ENCODE data around the gene ADAMTS17.

Gene ADAMTS17

DNA sequence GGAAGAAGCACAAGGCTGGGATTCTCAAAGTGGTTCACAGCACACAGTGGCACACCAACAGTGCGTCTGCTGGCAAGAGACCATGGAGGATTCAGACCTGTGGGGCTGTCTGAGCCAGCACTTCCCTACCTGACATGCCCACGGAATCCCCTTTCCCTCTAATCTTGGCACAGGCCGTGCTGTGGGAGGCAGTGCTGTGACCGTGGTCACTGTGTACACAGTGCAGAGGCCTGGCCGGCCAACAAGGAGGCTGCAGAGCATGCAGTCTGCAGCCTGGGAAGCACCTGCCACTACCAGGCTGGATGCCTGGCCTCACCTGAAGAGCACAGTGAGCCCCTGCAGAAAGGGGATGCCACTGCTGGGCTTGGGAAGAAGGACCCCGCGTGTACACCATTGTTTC is 307.6 kb downstream of the ADAMTS17 start:
- no peak overlapping the region for H3K4me3 ChIP-seq (ENCODE audit: low read depth, low read length)
- H3K27me3 ChIP-seq (ENCODE audit: control insufficient read depth, insufficient read depth, low read length): no peaks in the 10 kb centered on the region
- H3K4me1 ChIP-seq (ENCODE audit: control insufficient read depth, insufficient read depth, low read length): no peaks in the 10 kb centered on the region
- no peak overlapping the region for H3K9ac ChIP-seq (ENCODE audit: low read length)
- no peak overlapping the region for H3K27ac ChIP-seq (ENCODE audit: low read depth, low read length)
- no peaks in the 10 kb centered on the region for H3K36me3 ChIP-seq (ENCODE audit: control insufficient read depth, insufficient read depth, low read length)
- H3K9me3 ChIP-seq (ENCODE audit: control insufficient read depth, insufficient read depth, low read depth, low read length): no peaks in the 10 kb centered on the region

DNA sequence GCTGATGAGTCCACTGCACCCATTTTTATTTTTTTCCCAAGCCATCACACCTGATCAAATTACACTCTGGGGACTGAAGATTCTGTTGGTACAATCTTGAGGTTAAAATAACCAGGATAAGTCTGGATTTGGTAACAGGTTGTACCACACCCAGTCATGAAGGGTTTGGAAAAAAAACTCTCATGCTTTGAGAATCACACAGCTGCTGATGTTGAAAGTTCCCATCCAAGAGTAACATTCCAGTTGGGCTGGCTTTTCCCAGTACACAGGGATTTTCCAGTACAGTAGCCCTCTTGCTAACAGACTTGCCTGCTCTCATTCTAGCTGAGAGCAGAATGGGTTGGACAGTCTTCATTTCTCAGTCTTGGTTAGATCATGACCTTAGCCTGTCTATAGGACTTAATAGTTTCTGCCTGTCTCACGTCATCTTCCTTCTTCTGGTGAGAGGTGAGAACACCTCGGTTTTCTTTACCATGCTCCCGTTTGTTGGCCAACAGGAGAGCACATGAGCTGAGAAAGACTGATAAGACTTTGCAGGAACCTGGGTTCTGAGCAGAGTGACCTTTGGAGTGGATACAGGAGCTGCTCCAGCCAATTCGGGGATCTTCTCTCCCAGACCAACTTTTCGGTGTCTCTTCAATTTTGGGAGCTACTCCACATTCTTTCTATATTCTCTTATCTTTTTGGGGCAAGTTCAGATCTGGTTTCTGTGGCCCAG is 308.5 kb downstream of the ADAMTS17 start:
- Histone ChIP-seq H3K4me3 (ENCODE audit: low read depth, low read length) (no peak overlapping the region), H3K27ac (ENCODE audit: low read depth, low read length) (no peak overlapping the region), H3K9me3 (ENCODE audit: control insufficient read depth, insufficient read depth, low read depth, low read length) (no peaks in the 10 kb centered on the region; the same call in 1 of the 2 replicates), H3K9ac (ENCODE audit: low read length) (no peak overlapping the region), H3K36me3 (ENCODE audit: control insufficient read depth, insufficient read depth, low read length) (no peaks in the 10 kb centered on the region), H3K27me3 (ENCODE audit: control insufficient read depth, insufficient read depth, low read length) (no peaks in the 10 kb centered on the region), H3K4me1 (ENCODE audit: control insufficient read depth, insufficient read depth, low read length) (no peaks in the 10 kb centered on the region)

DNA sequence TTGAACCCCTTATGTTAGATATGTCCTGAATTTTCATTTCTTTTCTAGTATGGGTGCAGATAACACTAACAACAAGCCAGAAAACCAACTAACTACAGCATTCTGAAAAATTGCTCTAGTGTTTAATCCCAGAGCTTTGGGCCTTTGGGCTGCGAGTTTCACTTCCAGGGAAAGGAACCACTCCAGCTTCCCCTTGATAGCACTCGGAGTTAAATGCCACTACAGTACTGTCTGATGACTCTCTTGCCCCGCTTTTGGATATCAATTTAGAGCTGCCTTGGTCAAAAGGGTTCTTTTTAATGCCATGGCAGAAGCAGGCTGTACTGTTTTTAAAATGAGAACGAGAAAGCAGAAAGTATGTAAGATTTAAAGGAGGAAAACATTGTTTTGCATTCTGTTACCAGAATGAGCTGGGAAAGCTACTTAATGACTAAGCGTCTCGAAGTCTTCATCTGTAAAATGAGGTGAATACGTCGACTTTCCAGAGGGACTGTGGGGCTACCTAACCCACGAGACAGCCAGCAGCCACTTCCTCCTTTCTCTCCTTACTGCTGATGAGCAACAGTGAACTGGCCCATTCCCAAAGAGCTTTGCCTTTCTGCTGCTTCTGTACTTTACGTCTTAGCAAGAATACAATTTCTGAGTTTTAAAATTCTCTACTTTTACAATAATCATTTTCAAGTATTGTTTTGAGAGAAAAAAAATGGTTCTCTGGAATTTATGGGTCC is 309.3 kb downstream of the ADAMTS17 start:
- Histone ChIP-seq H3K27me3 (ENCODE audit: control insufficient read depth, insufficient read depth, low read length) (no peaks in the 10 kb centered on the region), H3K9me3 (ENCODE audit: control insufficient read depth, insufficient read depth, low read depth, low read length) (peaks cover 7% of the 10 kb centered on the region), H3K27ac (ENCODE audit: low read depth, low read length) (no peak overlapping the region), H3K36me3 (ENCODE audit: control insufficient read depth, insufficient read depth, low read length) (no peaks in the 10 kb centered on the region), H3K4me3 (ENCODE audit: low read depth, low read length) (no peak overlapping the region), H3K4me1 (ENCODE audit: control insufficient read depth, insufficient read depth, low read length) (no peaks in the 10 kb centered on the region), H3K9ac (ENCODE audit: low read length) (no peak overlapping the region)

DNA sequence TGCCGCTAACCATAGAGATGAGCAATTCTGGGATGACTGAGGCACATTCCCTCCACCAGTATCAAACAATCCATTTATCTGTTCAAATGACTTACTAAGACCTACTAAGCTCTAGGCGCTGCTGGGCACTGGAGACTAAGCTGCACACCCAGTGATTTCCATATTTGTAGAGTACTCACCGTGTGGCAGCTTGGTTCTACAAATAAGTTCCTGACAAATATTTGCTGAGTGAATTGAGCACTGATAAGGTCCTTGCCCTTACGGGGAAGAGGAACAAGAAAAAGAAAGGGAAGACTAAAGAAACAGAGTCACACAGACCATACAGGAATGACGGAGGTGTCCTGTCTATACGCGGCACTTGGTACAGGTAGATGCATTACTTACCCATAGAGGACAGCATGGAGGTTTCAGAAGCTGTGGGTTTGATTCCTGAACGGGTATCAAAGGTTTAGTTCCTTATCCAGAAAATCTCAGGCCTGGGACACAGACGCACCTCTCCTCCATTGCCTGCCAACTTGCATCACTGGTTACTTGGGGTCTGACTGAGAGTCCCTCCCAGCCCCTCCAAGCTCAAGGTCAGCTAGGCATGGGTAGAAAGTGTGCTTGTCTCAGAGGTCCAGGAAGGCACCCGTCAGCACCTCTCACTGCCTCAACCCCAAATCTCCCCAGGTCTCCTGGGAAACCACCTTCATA is 310.0 kb downstream of the ADAMTS17 start:
- Histone ChIP-seq H3K27ac (ENCODE audit: low read depth, low read length) (no peak overlapping the region), H3K4me1 (ENCODE audit: control insufficient read depth, insufficient read depth, low read length) (no peaks in the 10 kb centered on the region), H3K9ac (ENCODE audit: low read length) (no peak overlapping the region), H3K36me3 (ENCODE audit: control insufficient read depth, insufficient read depth, low read length) (no peaks in the 10 kb centered on the region), H3K9me3 (ENCODE audit: control insufficient read depth, insufficient read depth, low read depth, low read length) (peaks cover 13% of the 10 kb centered on the region), H3K27me3 (ENCODE audit: control insufficient read depth, insufficient read depth, low read length) (no peaks in the 10 kb centered on the region), H3K4me3 (ENCODE audit: low read depth, low read length) (no peak overlapping the region)

DNA sequence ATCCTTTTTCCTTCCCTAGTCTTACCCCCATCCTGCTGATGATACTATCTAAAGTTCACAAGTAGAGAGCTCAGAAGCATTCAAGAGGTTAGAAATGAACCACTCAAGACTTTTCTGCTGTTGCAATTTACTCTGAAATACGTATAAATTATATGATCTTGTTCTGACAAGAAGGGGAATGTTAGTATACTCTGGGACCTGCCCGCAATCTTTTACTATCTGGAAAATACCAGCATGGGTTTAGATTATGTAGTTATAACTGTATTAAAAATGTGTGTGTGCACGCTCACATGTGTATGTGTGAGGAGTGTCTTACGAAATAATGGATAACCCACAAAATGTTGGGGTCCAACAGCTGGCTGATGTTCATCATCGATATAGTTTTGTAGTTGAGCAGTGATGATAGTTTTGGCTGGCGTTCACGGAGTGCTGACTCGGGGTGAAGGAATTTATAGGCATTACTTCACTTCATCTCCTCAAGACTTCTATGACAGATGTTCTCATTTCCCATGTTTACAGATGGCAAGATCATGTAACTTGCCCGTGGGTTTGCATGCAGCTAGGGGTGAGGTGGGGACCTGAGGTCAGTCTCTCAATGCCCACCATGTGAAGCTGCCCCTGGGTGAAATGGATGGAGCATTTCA is 311.1 kb downstream of the ADAMTS17 start:
- Histone ChIP-seq H3K4me1 (ENCODE audit: control insufficient read depth, insufficient read depth, low read length) (no peaks in the 10 kb centered on the region), H3K27ac (ENCODE audit: low read depth, low read length) (no peak overlapping the region), H3K9ac (ENCODE audit: low read length) (no peak overlapping the region), H3K27me3 (ENCODE audit: control insufficient read depth, insufficient read depth, low read length) (no peaks in the 10 kb centered on the region), H3K9me3 (ENCODE audit: control insufficient read depth, insufficient read depth, low read depth, low read length) (peaks cover 15% of the 10 kb centered on the region), H3K36me3 (ENCODE audit: control insufficient read depth, insufficient read depth, low read length) (no peaks in the 10 kb centered on the region), H3K4me3 (ENCODE audit: low read depth, low read length) (no peak overlapping the region)

DNA sequence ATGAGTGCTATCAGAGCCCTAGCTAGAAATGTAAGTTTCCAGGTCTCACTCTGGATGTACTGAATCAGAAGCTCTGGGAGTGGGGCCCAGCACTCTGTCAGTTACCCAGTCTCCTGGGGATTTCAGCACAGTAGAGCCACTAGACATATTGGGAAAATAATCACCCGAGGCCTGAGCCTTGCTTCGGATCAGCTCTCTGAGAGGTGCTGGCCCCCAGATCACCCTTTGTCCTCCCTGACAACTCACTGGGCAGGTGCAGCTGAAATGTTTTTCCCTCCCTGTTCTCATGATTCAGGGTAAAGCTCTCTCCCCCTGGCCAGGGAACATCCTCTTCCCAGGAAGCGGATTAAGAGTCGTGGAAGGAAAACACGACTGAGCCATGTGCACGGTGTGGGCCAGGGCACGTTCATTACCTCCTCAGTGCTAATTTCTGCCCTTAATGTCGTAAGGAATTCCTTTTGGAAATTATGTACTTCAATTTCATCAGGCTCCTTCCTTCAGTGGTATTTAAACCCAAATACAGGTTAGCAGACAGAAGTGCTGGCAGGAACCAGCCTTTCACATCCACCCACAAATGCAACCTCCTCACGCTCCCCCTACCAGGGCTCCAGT is 311.8 kb downstream of the ADAMTS17 start:
- Histone ChIP-seq H3K36me3 (ENCODE audit: control insufficient read depth, insufficient read depth, low read length) (no peaks in the 10 kb centered on the region), H3K9me3 (ENCODE audit: control insufficient read depth, insufficient read depth, low read depth, low read length) (peaks cover 15% of the 10 kb centered on the region), H3K27ac (ENCODE audit: low read depth, low read length) (no peak overlapping the region), H3K9ac (ENCODE audit: low read length) (no peak overlapping the region), H3K4me1 (ENCODE audit: control insufficient read depth, insufficient read depth, low read length) (no peaks in the 10 kb centered on the region), H3K27me3 (ENCODE audit: control insufficient read depth, insufficient read depth, low read length) (no peaks in the 10 kb centered on the region), H3K4me3 (ENCODE audit: low read depth, low read length) (no peak overlapping the region)

DNA sequence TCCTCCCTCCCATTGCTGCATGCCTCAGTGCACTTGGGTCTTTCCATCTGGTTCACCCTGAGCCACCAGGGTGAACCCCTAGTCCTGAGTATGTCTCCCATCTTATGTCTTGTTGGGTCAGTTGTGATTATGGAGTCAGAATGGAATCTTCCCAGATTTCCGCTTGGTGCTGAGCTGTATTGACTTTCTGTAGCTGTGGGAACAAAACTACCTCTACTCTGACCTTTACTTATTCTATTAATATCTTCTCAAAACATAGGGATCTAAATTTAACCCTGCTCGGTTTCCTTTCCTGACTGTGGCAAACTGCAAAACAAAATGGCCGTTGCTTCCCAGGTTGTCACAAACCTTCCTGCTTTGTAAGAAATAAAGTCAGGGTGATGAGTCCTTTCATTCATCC is 312.7 kb downstream of the ADAMTS17 start:
- Histone ChIP-seq H3K9ac (ENCODE audit: low read length) (no peak overlapping the region), H3K4me3 (ENCODE audit: low read depth, low read length) (no peak overlapping the region), H3K9me3 (ENCODE audit: control insufficient read depth, insufficient read depth, low read depth, low read length) (peaks cover 15% of the 10 kb centered on the region), H3K4me1 (ENCODE audit: control insufficient read depth, insufficient read depth, low read length) (no peaks in the 10 kb centered on the region), H3K36me3 (ENCODE audit: control insufficient read depth, insufficient read depth, low read length) (no peaks in the 10 kb centered on the region), H3K27ac (ENCODE audit: low read depth, low read length) (no peak overlapping the region), H3K27me3 (ENCODE audit: control insufficient read depth, insufficient read depth, low read length) (no peaks in the 10 kb centered on the region)

DNA sequence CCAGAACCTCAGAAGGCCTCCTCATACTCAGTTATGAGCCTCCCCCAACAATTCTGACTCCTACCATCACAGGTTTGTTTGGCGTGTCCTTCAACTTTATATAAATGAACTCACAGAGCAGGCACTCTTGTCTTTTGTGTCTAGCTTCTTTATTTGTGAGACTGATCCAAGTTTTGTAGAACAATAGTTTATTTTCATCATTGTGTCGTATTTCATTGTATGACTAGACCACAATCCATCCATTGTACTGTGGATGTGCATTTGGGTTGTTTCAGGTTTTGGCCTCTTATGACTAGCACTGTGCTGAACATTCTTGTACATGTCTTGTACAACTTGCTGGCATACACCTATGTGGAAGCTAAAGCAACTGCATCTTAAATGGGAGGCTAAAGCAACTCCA is 315.7 kb downstream of the ADAMTS17 start:
- Histone ChIP-seq H3K36me3 (ENCODE audit: control insufficient read depth, insufficient read depth, low read length) (no peaks in the 10 kb centered on the region), H3K27ac (ENCODE audit: low read depth, low read length) (no peak overlapping the region), H3K4me1 (ENCODE audit: control insufficient read depth, insufficient read depth, low read length) (peaks cover 1% of the 10 kb centered on the region; the same call in 1 of the 2 replicates), H3K9ac (ENCODE audit: low read length) (no peak overlapping the region), H3K4me3 (ENCODE audit: low read depth, low read length) (no peak overlapping the region), H3K9me3 (ENCODE audit: control insufficient read depth, insufficient read depth, low read depth, low read length) (peaks cover 15% of the 10 kb centered on the region), H3K27me3 (ENCODE audit: control insufficient read depth, insufficient read depth, low read length) (no peaks in the 10 kb centered on the region)

DNA sequence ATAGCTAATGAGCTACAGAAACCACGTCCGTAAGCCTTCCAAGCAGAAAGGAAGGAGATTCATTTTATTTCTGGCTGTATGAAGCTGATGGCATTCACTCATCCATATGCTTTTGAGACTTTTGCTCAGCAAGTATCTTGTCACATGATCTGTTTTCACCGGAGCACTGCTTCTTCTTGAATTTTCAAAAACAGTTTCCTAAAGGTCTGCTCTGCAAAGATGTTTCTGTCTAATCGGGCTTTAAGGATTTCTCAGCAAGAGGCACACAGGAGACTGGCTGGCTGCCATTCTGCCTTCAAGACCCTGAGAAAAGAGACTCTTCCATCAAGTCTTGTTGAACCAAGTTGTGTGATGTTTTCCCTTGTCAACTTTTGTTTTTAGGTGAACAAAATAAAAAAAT is 319.0 kb downstream of the ADAMTS17 start:
- H3K9ac ChIP-seq (ENCODE audit: low read length): no peak overlapping the region
- H3K27ac ChIP-seq (ENCODE audit: low read depth, low read length): no peak overlapping the region
- no peaks in the 10 kb centered on the region for H3K36me3 ChIP-seq (ENCODE audit: control insufficient read depth, insufficient read depth, low read length)
- no peaks in the 10 kb centered on the region for H3K27me3 ChIP-seq (ENCODE audit: control insufficient read depth, insufficient read depth, low read length)
- peaks cover 16% of the 10 kb centered on the region for H3K4me1 ChIP-seq (ENCODE audit: control insufficient read depth, insufficient read depth, low read length)
- peaks cover 11% of the 10 kb centered on the region for H3K9me3 ChIP-seq (ENCODE audit: control insufficient read depth, insufficient read depth, low read depth, low read length)
- H3K4me3 ChIP-seq (ENCODE audit: low read depth, low read length): no peak overlapping the region

DNA sequence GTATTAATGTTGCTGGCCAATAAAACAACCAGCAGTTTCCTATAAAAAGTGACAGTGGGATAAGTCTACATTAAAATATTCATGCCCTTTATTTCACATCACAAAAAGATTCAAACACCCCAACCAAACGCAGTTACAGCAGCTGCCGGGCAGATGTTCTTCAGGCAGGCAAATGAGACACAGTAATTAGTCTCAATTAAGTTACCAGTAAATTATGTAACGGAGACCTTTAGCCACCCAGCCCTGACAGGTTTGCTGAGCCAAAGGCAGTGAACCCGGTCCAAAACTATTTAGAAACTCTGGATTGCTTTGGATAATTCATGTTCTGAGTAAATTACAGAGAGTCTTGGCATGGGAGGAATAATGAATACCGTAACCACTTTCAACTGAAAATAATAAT is 319.4 kb downstream of the ADAMTS17 start:
- H3K4me1 ChIP-seq (ENCODE audit: control insufficient read depth, insufficient read depth, low read length): peaks cover 16% of the 10 kb centered on the region
- H3K9me3 ChIP-seq (ENCODE audit: control insufficient read depth, insufficient read depth, low read depth, low read length): peaks cover 7% of the 10 kb centered on the region
- H3K36me3 ChIP-seq (ENCODE audit: control insufficient read depth, insufficient read depth, low read length): no peaks in the 10 kb centered on the region
- H3K9ac ChIP-seq (ENCODE audit: low read length): no peak overlapping the region
- no peaks in the 10 kb centered on the region for H3K27me3 ChIP-seq (ENCODE audit: control insufficient read depth, insufficient read depth, low read length)
- no peak overlapping the region for H3K4me3 ChIP-seq (ENCODE audit: low read depth, low read length)
- H3K27ac ChIP-seq (ENCODE audit: low read depth, low read length): no peak overlapping the region

Data from HUES6 (cell line).